Calu3 (cell line): Measurements from ENCODE around the gene SLC22A23. TPM values are rescaled to one million over a fixed set of nuclear protein-coding genes. Genes with fewer than 3 reads are reported as not detected.

Source experiments
- BruUV-seq: library from RNA; stranded (reverse); fragments of 400-500 nt; replicated peaks from 2 replicates; lab custom pipeline; 2021; lab: Mats Ljungman, UMichigan
- CTCF ChIA-PET: fragments of 300-600 bp; sonication (Branson Sonifier 250); formaldehyde crosslinking; loops from one replicate; lab custom pipeline; 2022; ENCODE audit warnings: antibody characterized with exemption; lab: Charles Lee
- DNase-seq: peaks from one replicate; pipeline ENCODE4 v3.0.0; 2022
- H3K27ac Mint-ChIP-seq: one replicate; pipeline ENCODE4 v1.8.0; 2022; ENCODE audit warnings: mixed read lengths; ENCODE audit not compliant: unreplicated experiment
- H3K27me3 Mint-ChIP-seq: one replicate; pipeline ENCODE4 v1.8.0; 2022; ENCODE audit warnings: mixed read lengths; ENCODE audit not compliant: unreplicated experiment
- H3K36me3 Mint-ChIP-seq: one replicate; pipeline ENCODE4 v1.8.0; 2022; ENCODE audit warnings: mild to moderate bottlenecking, moderate library complexity, mixed read lengths; ENCODE audit not compliant: insufficient read depth, unreplicated experiment
- H3K4me1 Mint-ChIP-seq: one replicate; pipeline ENCODE4 v1.8.0; 2022; ENCODE audit warnings: mild to moderate bottlenecking, low read depth, mixed read lengths; ENCODE audit not compliant: unreplicated experiment
- H3K4me3 Mint-ChIP-seq: one replicate; pipeline ENCODE4 v1.8.0; 2022; ENCODE audit warnings: mild to moderate bottlenecking, low read depth, moderate library complexity, mixed read lengths; ENCODE audit not compliant: unreplicated experiment
- H3K9me3 Mint-ChIP-seq: one replicate; pipeline ENCODE4 v1.8.0; 2022; ENCODE audit warnings: low read depth, mixed read lengths; ENCODE audit not compliant: unreplicated experiment
- CTCF ChIP-seq: fragments of 200-600 bp; IDR thresholded peaks from one replicate; pipeline ENCODE4 v1.8.0; 2022; ENCODE audit warnings: antibody characterized with exemption; ENCODE audit not compliant: unreplicated experiment
- intact Hi-C: fragments of 100-400 bp; cut with micrococcal nuclease; formaldehyde crosslinking; loops from one replicate; pipeline ENCODE4 v1.10.0; 2022; ENCODE audit not compliant: unreplicated experiment
- total RNA-seq: library from RNA; stranded (reverse); gene quantifications from 2 replicates; pipeline ENCODE4 v1.2.3, GENCODE V29; 2022

SLC22A23 gene
- total RNA-seq, 1 experiment from 2014 or later: 3.9 TPM

GRCh38 chr6:3347826-3348225, 109.0 kb downstream of the SLC22A23 start:
- Mint-ChIP-seq H3K4me1 (no peaks in the 10 kb centered on the region), H3K27ac (no peak overlapping the region), H3K27me3 (peaks cover 41% of the 10 kb centered on the region), H3K4me3 (no peak overlapping the region), H3K9me3 (no peaks in the 10 kb centered on the region), H3K36me3 (no peaks in the 10 kb centered on the region)
- DNase-seq: no peak
- CTCF ChIA-PET: no interaction called here
- TF ChIP-seq CTCF: no peak
- no TSS peak for BruUV-seq
- intact Hi-C loops: no loop called here

GRCh38 chr6:3347247-3347646, 109.6 kb downstream of the SLC22A23 start:
- intact Hi-C loops: no loop called here
- BruUV-seq: no TSS peak
- Mint-ChIP-seq H3K36me3 (no peaks in the 10 kb centered on the region), H3K27ac (no peak overlapping the region), H3K4me1 (no peaks in the 10 kb centered on the region), H3K27me3 (peaks cover 41% of the 10 kb centered on the region), H3K4me3 (no peak overlapping the region), H3K9me3 (no peaks in the 10 kb centered on the region)
- CTCF ChIA-PET: no interaction called here
- no peak for TF ChIP-seq CTCF
- DNase-seq: no peak

- Mint-ChIP-seq H3K4me1 (no peaks in the 10 kb centered on the region), H3K4me3 (no peak overlapping the region), H3K27ac (no peak overlapping the region), H3K36me3 (no peaks in the 10 kb centered on the region), H3K9me3 (no peaks in the 10 kb centered on the region), H3K27me3 (peaks cover 41% of the 10 kb centered on the region)
- intact Hi-C loops: no loop called here
- no TSS peak for BruUV-seq
- DNase-seq: no peak
- TF ChIP-seq CTCF: no peak
- CTCF ChIA-PET: no interaction called here
Observed at GRCh38 chr6:3346476-3346875, 110.4 kb downstream of the SLC22A23 start.

- no peaks in the 10 kb centered on the region for H3K9me3 Mint-ChIP-seq
- BruUV-seq: no TSS peak
- no peak overlapping the region for H3K27ac Mint-ChIP-seq
- intact Hi-C loops: no loop called here
- no peak overlapping the region for H3K4me3 Mint-ChIP-seq
- no peaks in the 10 kb centered on the region for H3K36me3 Mint-ChIP-seq
- CTCF ChIA-PET: no interaction called here
- no peaks in the 10 kb centered on the region for H3K4me1 Mint-ChIP-seq
- no peak for TF ChIP-seq CTCF
- DNase-seq: no peak
- H3K27me3 Mint-ChIP-seq: peaks cover 41% of the 10 kb centered on the region
Observed at GRCh38 chr6:3345836-3346235, 111.0 kb downstream of the SLC22A23 start.
